HG03095 (cell line): ENCODE measurements around the gene COMT.
"Not testable (repeated sequence)": the region's sequence is repeated elsewhere in the genome, so short reads cannot be mapped to it uniquely, and the experiment has no call there.

Experiments used
- ATAC-seq: cut with Tn5 transposase; IDR thresholded peaks from one replicate; pipeline ENCODE4 v1.9.1; 2021; ENCODE audit warnings: moderate library complexity; ENCODE audit not compliant: unreplicated experiment

COMT gene

DNA sequence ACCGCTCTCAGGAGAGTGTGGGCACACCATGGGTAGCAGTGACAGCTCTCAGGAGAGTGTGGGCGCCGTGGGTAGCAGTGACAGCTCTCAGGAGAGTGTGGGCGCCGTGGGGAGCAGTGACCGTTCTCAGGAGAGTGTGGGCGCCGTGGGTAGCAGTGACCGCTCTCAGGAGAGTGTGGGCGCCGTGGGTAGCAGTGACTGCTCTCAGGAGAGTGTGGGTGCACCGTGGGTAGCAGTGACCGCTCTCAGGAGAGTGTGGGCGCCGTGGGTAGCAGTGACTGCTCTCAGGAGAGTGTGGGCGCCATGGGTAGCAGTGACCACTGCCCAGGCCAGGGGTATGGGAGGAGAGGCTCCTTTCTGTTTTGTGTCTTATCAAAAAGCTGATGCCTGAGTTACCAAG is 33.7 kb upstream of the COMT start:
- not testable (repeated sequence) for ATAC-seq

DNA sequence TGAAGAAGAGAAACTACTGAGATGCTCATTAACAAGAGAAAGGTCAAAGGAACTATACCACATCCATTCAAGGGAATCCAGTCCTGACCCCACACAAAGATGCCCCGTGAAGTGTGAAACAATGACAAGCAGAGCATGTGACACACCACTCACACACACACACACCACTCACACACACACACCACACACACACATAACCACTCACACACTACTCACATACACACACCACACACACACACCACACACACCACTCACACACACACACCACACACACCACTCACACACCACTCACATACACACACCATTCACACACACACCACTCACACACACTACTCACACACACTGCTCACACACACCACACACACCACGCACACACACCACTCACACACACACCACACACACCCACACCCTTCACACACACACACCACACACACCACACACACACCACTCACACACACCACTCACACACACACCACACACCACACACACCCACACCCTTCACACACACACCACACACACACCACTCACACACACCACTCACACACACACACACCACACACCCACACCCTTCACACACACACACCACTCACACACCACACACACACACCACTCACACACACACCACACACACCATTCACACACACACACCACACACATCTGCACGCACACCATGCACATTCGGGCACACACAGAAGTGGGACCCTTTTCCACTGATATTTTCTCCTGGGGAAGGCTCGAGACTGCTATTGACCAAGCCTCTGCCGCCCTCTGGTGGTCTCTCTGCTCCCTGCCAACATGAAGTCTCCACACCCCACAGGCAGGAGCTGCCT is 32.0 kb upstream of the COMT start:
- ATAC-seq, result no peak

GRCh38 chr22:19910180-19910744 is 31.3 kb upstream of the COMT start:
- no peak for ATAC-seq

- no peak for ATAC-seq
Observed at GRCh38 chr22:19911540-19912270, 29.9 kb upstream of the COMT start.

DNA sequence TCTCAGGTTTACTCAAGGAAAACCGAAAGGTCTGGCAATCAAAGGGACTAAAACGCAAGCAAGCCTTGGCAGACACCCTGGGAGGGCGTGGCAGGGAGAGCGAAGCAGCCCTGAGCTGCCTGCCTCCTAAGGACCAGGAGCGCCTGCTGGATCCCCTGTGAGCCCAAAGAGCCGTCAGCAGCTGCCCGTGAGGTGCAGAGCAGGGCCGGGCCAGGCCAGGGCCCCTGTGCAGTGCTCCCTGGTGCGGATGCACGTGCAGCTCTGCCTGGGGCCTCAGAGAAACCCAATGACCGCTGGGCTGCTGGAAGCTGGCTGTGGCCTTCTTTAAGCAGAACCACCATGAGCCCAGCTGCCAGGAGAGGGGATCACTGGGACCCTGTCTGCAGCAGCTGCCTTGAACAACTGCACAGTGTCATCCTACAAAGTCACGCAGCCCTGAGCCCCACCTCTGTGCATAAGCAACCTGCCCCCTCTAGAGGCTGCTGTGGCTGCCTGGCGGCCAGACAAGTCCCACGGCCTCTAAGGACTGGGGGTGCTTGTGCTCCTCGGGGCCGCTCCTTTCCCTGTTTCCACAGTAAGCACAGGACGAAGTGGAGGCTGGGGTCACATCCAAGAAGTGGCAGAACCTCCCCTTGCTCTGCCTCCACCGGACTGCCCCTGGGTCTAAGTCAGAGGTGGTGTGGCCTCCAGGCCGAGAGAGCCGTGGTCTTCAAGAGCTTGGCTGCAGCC is 29.1 kb upstream of the COMT start:
- ATAC-seq, result no peak

GRCh38 chr22:19913337-19913936 is 28.1 kb upstream of the COMT start:
- ATAC-seq, result no peak

GRCh38 chr22:19914201-19914943 is 27.2 kb upstream of the COMT start:
- no peak for ATAC-seq

DNA sequence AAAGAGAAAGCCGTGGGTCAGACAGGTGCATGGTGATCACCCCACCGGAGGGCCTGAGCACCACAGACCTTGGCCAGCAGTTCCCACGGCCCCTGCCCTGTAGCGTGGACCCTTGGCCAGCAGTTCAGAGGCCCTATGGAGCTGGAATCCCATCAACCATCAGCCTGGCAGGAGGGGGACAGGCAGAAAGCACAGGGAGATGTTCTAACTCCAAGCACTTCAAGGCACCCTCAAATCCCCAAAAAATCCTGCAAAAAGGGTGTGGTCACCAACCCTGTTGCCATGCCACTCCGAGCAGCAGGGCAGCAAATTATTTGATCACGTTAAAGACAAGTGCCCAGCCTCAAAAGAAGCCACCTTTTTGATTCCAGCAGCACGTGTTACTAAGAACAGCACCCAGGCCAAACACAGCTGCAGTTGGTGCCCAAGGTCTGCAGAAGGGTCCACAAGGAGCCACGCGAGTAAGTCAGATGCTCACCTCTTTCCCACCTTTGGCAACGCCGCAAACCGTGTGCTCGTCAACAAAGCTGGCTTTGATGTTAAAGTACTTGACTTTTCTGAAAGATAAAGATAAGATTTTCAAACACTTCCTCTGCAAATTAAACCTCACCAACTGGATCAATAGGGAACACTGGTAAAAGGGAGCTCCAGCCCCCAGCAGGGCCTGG is 26.2 kb upstream of the COMT start:
- no peak for ATAC-seq

DNA sequence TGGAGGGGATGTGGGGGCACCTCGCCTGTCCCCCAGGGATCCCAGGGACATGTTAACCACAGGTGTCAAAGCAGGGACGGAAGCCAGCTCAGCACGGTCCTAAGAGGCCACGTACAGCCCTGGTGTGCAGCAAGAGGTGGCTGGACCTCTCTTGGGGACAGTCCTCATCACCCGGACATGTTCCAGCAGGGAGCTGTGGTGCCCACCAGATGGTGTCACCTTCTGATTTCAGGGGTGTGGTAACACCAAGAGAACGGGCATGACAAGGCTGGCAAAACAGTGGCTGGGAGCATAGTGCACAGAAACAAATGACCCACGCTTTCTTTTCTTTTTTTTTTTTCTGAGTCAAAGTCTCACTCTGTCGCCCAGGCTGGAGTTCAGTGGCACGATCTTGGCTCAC is 25.6 kb upstream of the COMT start:
- ATAC-seq, result no peak

DNA sequence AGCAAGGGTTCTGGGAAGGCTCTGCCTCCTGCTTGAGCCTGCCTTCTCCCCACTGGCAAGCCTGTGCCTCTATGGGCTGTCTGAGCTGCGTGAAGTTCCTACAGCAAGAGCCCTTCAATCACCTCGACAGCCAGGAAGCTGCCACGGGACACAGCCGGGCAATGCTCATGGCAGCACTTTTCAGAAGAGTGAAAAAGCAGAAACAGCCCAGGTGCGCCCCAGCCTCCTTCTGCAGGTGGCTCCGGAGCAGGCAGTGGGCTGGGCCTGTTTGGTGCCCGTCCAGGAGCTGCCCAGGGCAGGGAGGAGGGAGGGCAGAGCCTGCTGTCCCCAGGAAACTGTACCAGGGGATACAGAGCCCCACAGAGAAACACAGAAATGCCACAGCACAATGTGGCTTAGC is 24.6 kb upstream of the COMT start:
- ATAC-seq, result no peak

GRCh38 chr22:19917389-19918138 is 24.0 kb upstream of the COMT start:
- ATAC-seq, result no peak

- ATAC-seq, result no peak
Observed at GRCh38 chr22:19918332-19919106, 23.1 kb upstream of the COMT start.

DNA sequence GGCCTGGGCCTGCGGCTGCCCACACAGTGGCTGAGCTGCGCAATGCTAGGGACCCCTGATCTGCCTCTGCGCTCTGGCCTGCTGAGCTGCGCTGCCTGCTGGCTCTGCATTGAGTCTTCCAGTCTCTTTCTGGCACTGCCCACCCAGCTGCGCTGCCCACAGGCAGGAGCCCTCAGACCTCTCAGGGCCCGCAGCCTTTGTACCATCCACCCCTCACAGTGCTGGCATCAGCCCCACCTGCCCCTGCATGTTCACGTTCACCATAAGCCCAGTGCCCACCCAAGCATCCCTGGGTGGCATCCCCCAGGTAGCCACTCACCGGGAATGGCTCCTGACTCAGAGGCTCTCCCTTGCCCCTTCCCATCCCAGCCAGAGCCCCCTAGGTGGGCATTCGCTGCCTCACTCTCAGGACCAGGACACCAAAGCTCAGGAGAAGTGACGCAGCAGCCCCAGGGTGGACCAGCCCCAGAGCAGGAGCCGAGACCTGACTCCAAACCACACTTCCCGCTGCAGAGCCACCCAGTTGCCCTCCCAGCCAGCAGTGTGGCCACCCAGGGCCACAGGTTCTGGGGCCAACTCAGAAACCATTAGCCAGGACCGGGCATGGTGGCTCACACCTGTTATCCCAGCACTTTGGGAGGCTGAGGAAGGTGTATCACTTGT is 21.7 kb upstream of the COMT start:
- no peak for ATAC-seq

DNA sequence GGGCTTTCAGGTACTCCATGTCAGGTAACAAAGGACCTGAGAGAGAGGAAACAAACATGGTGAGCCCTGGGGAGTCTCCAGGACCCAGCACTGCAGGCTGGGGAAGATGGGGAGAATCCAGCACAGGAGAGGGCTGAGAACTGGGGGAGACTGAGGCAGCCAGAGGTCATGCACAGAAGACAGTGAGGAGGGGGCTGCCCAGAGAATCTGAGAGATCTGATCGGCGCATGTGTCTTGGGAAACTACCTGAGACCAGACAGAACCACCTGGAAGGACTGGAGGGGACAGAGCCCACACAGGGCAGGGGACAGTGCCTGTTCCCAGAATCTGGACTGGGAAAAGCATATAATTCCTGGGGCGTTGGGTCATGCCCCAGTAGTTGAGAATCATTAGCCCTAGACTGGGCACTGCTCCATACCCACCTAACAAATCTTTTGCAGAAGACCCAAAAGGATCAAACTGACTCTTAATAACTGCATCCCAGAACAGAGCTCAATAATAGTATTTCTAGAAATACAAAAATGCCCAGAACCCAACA is 20.0 kb upstream of the COMT start:
- ATAC-seq, result no peak

GRCh38 chr22:19923914-19924513 is 17.6 kb upstream of the COMT start:
- ATAC-seq, result no peak

- ATAC-seq, result not testable (repeated sequence)
Observed at GRCh38 chr22:19926028-19926427, 15.5 kb upstream of the COMT start.

- ATAC-seq, result no peak
Observed at GRCh38 chr22:19927696-19928095, 13.9 kb upstream of the COMT start.
